NCI-H748 (cell line): ENCODE data around the gene MAML2.

Source experiments
- DNase-seq: peaks from one replicate; lab custom pipeline; 2025; ENCODE audit not compliant: unreplicated experiment; lab: John Stamatoyannopoulos, UW

MAML2 gene

GRCh38 chr11:95930948-95931347 is 412.0 kb downstream of the MAML2 start:
- DNase-seq = no peak

GRCh38 chr11:95926726-95927125 is 416.3 kb downstream of the MAML2 start:
- DNase-seq = no peak
